Smooth muscle cell (in vitro differentiated cells): ENCODE data around the gene KRT222. TPM values are rescaled to one million over a fixed set of nuclear protein-coding genes. Genes with fewer than 3 reads are reported as not detected.

Source experiments
- DNase-seq: peaks from one replicate; lab custom pipeline; 2025; ENCODE audit not compliant: unreplicated experiment; lab: John Stamatoyannopoulos, UW
- H2AFZ ChIP-seq: fragments of 200-600 bp; sonication (generic); 2 replicates; pipeline ENCODE4 v1.6.0; 2016; ENCODE audit warnings: antibody characterized with exemption, low read depth, mild to moderate bottlenecking
- H3F3A ChIP-seq: fragments of 200-600 bp; sonication (generic); 2 replicates; pipeline ENCODE4 v1.6.0; 2017; ENCODE audit warnings: antibody characterized with exemption, low read depth
- H3K27ac ChIP-seq: fragments of 200-600 bp; sonication (generic); 2 replicates; pipeline ENCODE4 v1.5.1; 2016; ENCODE audit warnings: low read depth, mild to moderate bottlenecking
- H3K27me3 ChIP-seq: fragments of 200-600 bp; sonication (generic); 2 replicates; pipeline ENCODE4 v1.6.1; 2016; ENCODE audit warnings: low read depth, mild to moderate bottlenecking
- H3K36me3 ChIP-seq: fragments of 200-600 bp; sonication (generic); 2 replicates; pipeline ENCODE4 v1.5.1; 2016; ENCODE audit warnings: low read depth
- H3K4me1 ChIP-seq: fragments of 200-600 bp; sonication (generic); 2 replicates; pipeline ENCODE4 v1.5.1; 2016; ENCODE audit warnings: low read depth
- H3K4me2 ChIP-seq: fragments of 200-600 bp; sonication (generic); 2 replicates; pipeline ENCODE4 v1.6.0; 2016; ENCODE audit warnings: mild to moderate bottlenecking
- H3K4me3 ChIP-seq: fragments of 200-600 bp; sonication (generic); 2 replicates; pipeline ENCODE4 v1.5.1; 2016; ENCODE audit warnings: mild to moderate bottlenecking
- H3K79me2 ChIP-seq: fragments of 200-600 bp; sonication (generic); 2 replicates; pipeline ENCODE4 v1.6.0; 2016; ENCODE audit warnings: low read depth, mild to moderate bottlenecking
- H3K9ac ChIP-seq: fragments of 200-600 bp; sonication (generic); 2 replicates; pipeline ENCODE4 v1.6.0; 2016; ENCODE audit warnings: low read depth
- H3K9me3 ChIP-seq: fragments of 200-600 bp; sonication (generic); replicated peaks from 2 replicates; pipeline ENCODE4 v1.5.1; 2016; ENCODE audit warnings: low read depth
- H4K20me1 ChIP-seq: fragments of 200-600 bp; sonication (generic); 2 replicates; pipeline ENCODE4 v1.6.0; 2016; ENCODE audit warnings: low read depth
- WGBS: methylation state at CpG from one replicate; pipeline ENCODE4 v1.1.7; 2016; ENCODE audit warnings: low lambda C conversion rate; 5-methylcytosine and 5-hydroxymethylcytosine counted together
- polyA plus RNA-seq: library from polyadenylated mRNA; unstranded; fragments of >200 nt; fragmentation: Nextera tagmentation; extraction: Ambion mirVana; gene quantifications from 2 replicates; pipeline ENCODE4 v1.2.1, GENCODE V29; 2016
- total RNA-seq: library from RNA; depleted of rRNA; stranded (reverse); fragments of >200 nt; gene quantifications from 2 replicates; pipeline ENCODE4 v1.2.3, GENCODE V29; 2014
- TF ChIP-seq, protein P1 (sequence below): fragments of 200-600 bp; sonication (generic); IDR thresholded peaks from 2 replicates; pipeline ENCODE4 v1.5.1; 2017; ENCODE audit warnings: borderline replicate concordance, mild to moderate bottlenecking, antibody characterized with exemption; ENCODE audit not compliant: insufficient read depth, poor library complexity, severe bottlenecking

The KRT222 gene
- total and polyA plus RNA-seq, 2 experiments from 2014 or later: not detected

DNA sequence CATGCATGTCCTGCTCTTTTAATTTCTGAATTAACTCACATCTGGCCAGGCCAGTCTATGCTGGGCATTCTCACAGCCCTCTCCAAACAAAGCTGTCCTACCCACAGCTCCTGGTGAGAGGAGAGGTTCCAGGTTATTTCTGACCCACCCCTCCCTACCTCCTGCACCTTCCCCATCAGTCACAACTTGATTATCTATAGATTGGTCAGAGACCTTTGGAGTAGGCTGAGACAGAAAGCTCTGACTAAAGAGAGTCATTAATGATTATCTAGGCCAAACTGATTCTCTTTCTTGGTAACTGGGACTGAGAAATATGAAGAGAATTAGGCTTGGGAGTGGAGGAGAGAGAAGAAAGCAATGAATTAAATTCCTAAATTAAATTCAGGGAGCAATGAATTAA is 1.4 kb upstream of the KRT222 start:
- TF ChIP-seq, protein P1, sequence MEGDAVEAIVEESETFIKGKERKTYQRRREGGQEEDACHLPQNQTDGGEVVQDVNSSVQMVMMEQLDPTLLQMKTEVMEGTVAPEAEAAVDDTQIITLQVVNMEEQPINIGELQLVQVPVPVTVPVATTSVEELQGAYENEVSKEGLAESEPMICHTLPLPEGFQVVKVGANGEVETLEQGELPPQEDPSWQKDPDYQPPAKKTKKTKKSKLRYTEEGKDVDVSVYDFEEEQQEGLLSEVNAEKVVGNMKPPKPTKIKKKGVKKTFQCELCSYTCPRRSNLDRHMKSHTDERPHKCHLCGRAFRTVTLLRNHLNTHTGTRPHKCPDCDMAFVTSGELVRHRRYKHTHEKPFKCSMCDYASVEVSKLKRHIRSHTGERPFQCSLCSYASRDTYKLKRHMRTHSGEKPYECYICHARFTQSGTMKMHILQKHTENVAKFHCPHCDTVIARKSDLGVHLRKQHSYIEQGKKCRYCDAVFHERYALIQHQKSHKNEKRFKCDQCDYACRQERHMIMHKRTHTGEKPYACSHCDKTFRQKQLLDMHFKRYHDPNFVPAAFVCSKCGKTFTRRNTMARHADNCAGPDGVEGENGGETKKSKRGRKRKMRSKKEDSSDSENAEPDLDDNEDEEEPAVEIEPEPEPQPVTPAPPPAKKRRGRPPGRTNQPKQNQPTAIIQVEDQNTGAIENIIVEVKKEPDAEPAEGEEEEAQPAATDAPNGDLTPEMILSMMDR: no peak
- no peak overlapping the region for H3K4me2 ChIP-seq
- peaks cover 8% of the 10 kb centered on the region for H3K27me3 ChIP-seq
- no peaks in the 10 kb centered on the region for H3K36me3 ChIP-seq
- H2AFZ ChIP-seq: no peak overlapping the region
- H3K27ac ChIP-seq: no peak overlapping the region
- H3K4me3 ChIP-seq: no peak overlapping the region
- no peaks in the 10 kb centered on the region for H3K9me3 ChIP-seq
- no peaks in the 10 kb centered on the region for H3K79me2 ChIP-seq
- H4K20me1 ChIP-seq: no peaks in the 10 kb centered on the region
- no peaks in the 10 kb centered on the region for H3K4me1 ChIP-seq
- H3F3A ChIP-seq: no peaks in the 10 kb centered on the region
- no peak for DNase-seq
- no peak overlapping the region for H3K9ac ChIP-seq

DNA sequence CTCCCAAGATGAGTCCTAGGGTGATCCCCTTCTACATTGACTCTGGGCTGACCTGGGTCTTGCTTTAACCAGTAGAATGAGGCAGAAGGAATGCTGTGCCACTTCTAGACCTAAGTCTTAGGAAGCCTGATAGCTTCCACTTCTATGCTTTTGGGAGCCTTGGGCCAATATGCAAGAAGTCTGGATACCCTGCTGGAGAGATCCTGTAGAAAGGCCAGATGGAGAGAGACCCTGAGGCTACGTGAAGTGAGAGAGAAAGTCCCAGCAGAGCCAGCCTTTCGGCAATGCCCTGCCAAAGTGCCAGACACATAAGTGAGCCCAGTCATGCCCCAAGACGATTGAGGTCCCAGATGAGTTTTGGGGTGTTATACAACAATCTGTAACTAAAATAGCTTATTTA is 1.7 kb downstream of the KRT222 start:
- Histone ChIP-seq H3K79me2 (no peaks in the 10 kb centered on the region), H3K4me3 (no peak overlapping the region), H3K27ac (no peak overlapping the region), H3K36me3 (no peaks in the 10 kb centered on the region), H3K9me3 (no peaks in the 10 kb centered on the region), H2AFZ (no peak overlapping the region), H4K20me1 (no peaks in the 10 kb centered on the region), H3K4me1 (no peaks in the 10 kb centered on the region), H3F3A (no peaks in the 10 kb centered on the region), H3K27me3 (no peaks in the 10 kb centered on the region), H3K9ac (no peak overlapping the region), H3K4me2 (no peak overlapping the region)
- TF ChIP-seq, protein P1: no peak
- no peak for DNase-seq
- WGBS: 82% methylated on average over 3 of the region's 3 CpGs

DNA sequence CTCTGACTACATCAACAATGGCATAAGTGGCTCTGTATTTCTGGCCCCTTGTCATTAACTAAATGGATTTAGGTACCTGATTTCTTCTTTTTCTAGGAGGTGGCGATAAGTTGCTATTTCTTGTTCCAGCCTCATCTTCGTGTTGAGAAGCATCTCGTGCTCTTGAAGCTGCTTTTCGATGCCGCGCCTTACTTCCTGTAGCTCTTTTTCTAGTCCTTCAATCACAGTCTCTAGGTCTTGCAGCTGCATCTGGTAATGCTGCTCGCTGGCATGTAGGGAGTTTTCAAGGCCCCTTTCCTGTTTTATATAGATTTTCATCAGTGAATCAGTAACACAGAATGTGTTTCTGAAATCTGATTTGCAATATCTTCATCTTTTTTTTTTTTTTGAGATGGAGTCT is 5.1 kb downstream of the KRT222 start:
- no peaks in the 10 kb centered on the region for H4K20me1 ChIP-seq
- no peaks in the 10 kb centered on the region for H3K79me2 ChIP-seq
- no peak overlapping the region for H3K4me3 ChIP-seq
- TF ChIP-seq, protein P1: no peak
- no peak overlapping the region for H2AFZ ChIP-seq
- H3K4me1 ChIP-seq: no peaks in the 10 kb centered on the region
- peaks cover 14% of the 10 kb centered on the region for H3K27me3 ChIP-seq
- H3K9ac ChIP-seq: no peak overlapping the region
- H3K27ac ChIP-seq: no peak overlapping the region
- no peak overlapping the region for H3K4me2 ChIP-seq
- 88% methylated on average over 7 of the region's 7 CpGs for WGBS
- H3F3A ChIP-seq: no peaks in the 10 kb centered on the region
- H3K9me3 ChIP-seq: no peaks in the 10 kb centered on the region
- no peak for DNase-seq
- H3K36me3 ChIP-seq: no peaks in the 10 kb centered on the region

DNA sequence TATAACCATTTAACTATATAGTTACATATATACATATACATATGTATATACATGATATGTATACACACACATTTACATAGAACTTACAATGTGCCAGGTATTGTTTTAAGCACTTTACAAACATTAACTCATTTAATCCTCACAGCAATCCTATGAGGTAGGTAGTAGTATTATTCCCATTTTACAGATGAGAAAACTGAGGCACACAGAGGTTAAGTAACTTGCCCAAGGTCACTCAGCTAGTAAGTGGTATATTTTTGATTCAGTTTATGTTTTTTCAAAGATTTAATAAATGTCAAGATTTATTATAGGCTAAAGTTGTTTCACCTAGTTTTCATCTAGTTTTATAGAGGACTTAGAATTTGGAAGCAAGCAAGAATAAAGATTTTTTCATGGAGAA is 6.6 kb downstream of the KRT222 start:
- Histone ChIP-seq H3K27ac (no peak overlapping the region), H3K9me3 (no peaks in the 10 kb centered on the region), H3F3A (no peaks in the 10 kb centered on the region), H2AFZ (no peak overlapping the region), H3K9ac (no peak overlapping the region), H3K36me3 (no peaks in the 10 kb centered on the region), H3K4me3 (no peak overlapping the region), H3K27me3 (peaks cover 14% of the 10 kb centered on the region), H4K20me1 (no peaks in the 10 kb centered on the region), H3K4me1 (no peaks in the 10 kb centered on the region), H3K79me2 (no peaks in the 10 kb centered on the region), H3K4me2 (no peak overlapping the region)
- TF ChIP-seq, protein P1: no peak
- no peak for DNase-seq
